ENCODE results near the gene DHRS9.
"Not testable (repeated sequence)": the region's sequence is repeated elsewhere in the genome, so short reads cannot be mapped to it uniquely, and the experiment has no call there.

DHRS9 gene

DNA sequence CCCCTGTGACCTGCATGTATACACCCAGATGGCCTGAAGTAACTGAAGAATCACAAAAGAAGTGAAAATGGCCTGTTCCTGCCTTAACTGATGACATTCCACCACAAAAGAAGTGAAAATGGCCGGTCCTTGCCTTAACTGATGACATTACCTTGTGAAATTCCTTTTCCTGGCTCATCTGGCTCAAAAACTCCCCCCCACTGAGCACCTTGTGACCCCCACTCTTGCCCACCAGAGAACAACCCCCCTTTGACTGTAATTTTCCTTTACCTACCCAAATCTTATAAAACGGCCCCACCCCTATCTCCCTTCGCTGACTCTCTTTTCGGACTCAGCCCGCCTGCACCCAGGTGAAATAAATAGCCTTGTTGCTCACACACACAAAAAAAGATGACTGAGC lies 67.1 kb downstream of the DHRS9 start:
- DNase-seq (ENCODE audit: low spot score) = not testable (repeated sequence)

DNA sequence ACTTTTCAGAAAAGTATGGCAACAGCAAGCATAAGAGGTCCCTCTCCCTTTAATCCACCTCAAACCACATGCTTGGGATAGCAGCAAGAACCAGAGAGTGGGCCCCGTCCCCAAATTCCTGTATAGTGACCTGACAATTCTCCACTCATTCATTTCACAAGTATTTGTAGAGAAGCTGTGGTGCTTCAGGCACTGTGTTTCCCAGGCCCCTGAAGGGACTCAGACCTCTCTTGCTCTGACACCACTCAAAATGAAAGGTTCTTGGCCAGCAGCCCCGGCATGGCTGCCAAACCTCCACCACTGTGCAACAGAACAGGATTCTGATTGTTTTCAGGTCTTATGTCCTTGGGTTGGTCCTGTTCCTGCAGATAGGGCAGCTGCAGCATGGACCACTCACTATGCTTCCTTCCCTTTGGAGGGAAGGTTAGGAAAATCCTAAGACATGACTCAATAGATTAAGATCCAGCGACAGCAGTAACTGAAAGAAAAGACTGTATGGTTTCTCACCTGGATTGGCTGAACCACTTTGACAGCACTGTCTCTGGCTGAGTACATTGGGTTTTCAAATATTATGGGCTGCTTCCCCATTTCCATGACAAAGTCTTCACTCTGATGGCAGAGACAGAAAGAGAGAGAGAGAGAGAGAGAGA lies 67.6 kb downstream of the DHRS9 start:
- no peak for DNase-seq (ENCODE audit: low spot score)

DNA sequence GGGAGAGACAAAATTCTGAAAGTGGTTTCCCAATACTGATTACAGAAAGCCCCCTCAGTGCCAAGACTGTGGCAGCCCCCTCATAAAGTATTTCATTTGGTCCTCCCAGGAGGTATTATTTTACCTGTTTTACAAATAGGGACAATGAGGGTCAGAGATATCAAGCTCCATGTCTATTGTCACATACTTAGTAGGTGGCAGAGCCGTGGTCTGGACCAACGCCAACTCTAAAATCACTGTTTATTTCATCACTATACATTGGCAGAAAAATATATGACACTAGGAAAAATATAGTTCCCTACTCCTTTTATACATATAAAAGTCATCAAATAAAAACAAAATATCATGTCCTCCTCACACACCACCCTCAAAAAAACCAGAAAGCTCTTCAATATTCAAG lies 68.6 kb downstream of the DHRS9 start:
- no peak for DNase-seq (ENCODE audit: low spot score)

DNA sequence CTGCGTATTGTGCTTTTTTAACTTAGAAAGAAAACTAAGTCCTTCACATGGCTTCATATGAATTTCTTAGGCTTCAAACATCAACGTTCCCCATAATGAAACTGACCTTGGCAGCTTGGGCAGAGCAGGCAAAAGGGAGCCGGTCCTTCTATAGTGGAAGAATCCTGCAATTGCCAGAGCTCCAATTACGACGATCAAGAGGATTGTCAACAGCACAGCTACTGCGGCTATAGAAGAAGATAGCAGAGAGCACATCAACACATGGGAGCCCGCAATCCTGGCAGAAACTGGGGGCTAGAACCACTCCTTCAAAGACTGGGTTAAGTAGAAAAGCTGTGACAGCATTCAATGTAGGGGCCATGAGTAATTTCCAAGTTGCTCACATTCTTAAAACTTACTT lies 69.8 kb downstream of the DHRS9 start:
- DNase-seq (ENCODE audit: low spot score) = no peak

DNA sequence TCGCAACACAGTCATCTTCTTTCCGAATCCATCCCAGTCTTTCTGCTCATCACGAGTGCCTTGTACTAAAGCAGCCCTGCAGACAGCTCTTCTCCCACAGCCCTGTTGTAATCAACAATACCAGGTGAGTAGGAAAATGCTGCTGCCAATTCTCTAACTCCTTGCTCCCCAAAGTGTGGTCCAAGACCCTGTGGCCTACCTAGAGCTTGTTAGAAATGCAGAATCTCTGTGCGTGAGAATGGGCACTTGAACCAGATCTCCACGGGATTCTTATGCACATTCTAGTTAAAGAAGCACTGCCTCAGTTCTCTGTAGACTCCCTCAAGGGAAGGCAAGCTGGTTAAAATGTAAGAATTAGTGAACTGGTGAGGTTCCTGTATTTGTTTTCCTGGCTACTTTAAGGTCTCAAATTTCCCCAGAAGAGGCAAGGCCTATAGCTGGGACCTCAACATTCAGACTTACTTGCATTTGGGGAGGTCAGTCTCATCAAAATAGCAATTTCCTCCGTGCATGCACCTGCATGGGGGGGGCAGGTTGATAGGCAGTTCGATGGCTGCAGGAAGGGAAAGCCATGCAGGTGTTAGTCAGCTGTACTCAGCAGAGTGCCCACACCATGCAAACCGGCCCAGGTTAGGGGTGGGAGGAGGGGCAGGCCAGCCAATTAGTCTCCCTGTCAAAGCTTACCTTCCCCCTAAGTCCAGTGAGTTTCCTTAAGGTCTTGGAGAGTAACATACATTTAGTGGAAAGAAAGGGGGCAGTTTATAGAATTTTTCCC lies 70.8 kb downstream of the DHRS9 start:
- no peak for DNase-seq (ENCODE audit: low spot score)

DNA sequence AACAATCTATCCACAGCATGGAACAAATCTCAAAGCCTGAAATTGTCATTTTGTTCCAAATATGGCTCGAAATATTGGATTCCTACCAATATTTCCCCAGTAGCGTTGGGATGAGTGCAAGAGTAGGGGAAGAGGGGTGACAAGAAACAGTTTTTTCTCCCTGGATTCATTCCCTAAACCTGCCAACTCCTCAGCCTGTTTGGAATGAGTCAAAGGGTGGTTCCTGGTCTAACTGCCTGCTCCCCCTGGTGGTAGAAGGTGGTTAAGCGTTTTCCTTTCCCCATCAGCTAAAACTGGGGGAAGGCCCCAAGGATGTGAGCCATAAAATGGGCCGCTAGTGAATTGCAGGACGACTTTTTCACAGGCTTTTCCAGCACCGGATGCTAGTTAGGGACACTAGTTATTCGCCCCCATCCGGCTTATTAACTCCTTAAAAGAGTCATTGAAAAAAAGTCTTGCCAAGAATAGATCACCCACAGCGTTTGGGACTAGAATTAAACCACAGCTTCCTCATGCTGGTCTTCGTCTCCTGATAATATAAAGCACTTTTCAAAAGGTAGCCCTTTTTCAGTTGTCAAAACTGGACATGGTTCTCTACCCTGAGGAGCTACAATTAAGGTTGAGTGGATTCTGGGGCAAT lies 72.5 kb downstream of the DHRS9 start:
- DNase-seq (ENCODE audit: low spot score) = peak; percentile 7

DNA sequence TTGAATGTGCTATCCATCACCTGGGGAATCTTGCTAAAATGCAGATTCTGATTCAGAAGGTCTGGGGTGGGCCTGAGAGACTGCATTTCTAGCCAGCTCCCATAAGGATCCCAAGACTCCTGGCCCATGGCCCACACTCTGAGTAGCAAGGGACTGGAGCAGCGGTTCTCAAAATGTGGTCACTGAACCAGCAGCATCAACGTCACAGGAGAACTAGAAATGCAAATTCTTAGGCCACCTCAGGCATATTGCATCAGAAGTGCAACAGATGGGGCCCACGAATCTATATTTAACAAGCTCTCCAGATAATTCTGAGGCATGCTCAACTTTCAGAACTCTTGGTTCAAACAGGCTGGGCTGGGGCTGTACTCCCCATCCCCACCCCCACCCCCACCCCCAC lies 74.6 kb downstream of the DHRS9 start:
- DNase-seq (ENCODE audit: low spot score) = no peak

All from putamen (tissue), 1 donor.